HEK293T (cell line): ENCODE results near the gene UBE2O.

ENCODE experiments used
- CTCF ChIA-PET: fragments of 350-600 bp; formaldehyde crosslinking; extraction: SDS; loops from one replicate; lab custom pipeline; 2021; ENCODE audit warnings: antibody characterized with exemption, inconsistent platforms; lab: Yijun Ruan, JAX
- POLR2A ChIA-PET: fragments of 350-600 bp; formaldehyde crosslinking; extraction: SDS; loops from one replicate; lab custom pipeline; 2020; ENCODE audit warnings: antibody characterized with exemption, inconsistent platforms; lab: Yijun Ruan, JAX
- DNase-seq: peaks from one replicate; pipeline ENCODE4 v3.0.0; 2012; ENCODE audit warnings: mixed read lengths; ENCODE audit errors: extremely low spot score
- ARNT ChIP-seq: fragments of 450-650 bp; IDR thresholded peaks from 2 replicates; pipeline ENCODE4 v1.6.1; 2017; ENCODE audit warnings: mild to moderate bottlenecking
- BHLHE40 ChIP-seq: fragments of 450-650 bp; IDR thresholded peaks from 2 replicates; pipeline ENCODE4 v1.6.1; 2016; ENCODE audit warnings: mild to moderate bottlenecking, moderate library complexity, borderline replicate concordance
- CTBP1 ChIP-seq: fragments of 450-650 bp; IDR thresholded peaks from 2 replicates; pipeline ENCODE4 v1.6.1; 2016; ENCODE audit warnings: borderline replicate concordance
- ELF4 ChIP-seq: fragments of 450-650 bp; IDR thresholded peaks from 2 replicates; pipeline ENCODE4 v1.6.1; 2017; ENCODE audit warnings: antibody characterized with exemption
- FOXA1 ChIP-seq: fragments of 450-650 bp; IDR thresholded peaks from 2 replicates; pipeline ENCODE4 v1.6.1; 2016; ENCODE audit warnings: mild to moderate bottlenecking
- FOXK2 ChIP-seq: fragments of 450-650 bp; IDR thresholded peaks from 2 replicates; pipeline ENCODE4 v1.6.1; 2016; ENCODE audit warnings: mild to moderate bottlenecking
- FOXM1 ChIP-seq: fragments of 450-650 bp; IDR thresholded peaks from 2 replicates; pipeline ENCODE4 v1.6.1; 2017; ENCODE audit warnings: mild to moderate bottlenecking, borderline replicate concordance
- HDGF ChIP-seq: fragments of 450-650 bp; IDR thresholded peaks from 2 replicates; pipeline ENCODE4 v1.6.1; 2017; ENCODE audit warnings: antibody characterized with exemption, borderline replicate concordance
- L3MBTL2 ChIP-seq: fragments of 450-650 bp; conservative IDR thresholded peaks from 2 replicates; pipeline ENCODE4 v1.6.1; 2016; ENCODE audit warnings: mild to moderate bottlenecking
- LEF1 ChIP-seq: fragments of 450-650 bp; IDR thresholded peaks from 2 replicates; pipeline ENCODE4 v1.6.1; 2017; ENCODE audit warnings: mild to moderate bottlenecking, borderline replicate concordance
- NFRKB ChIP-seq: fragments of 450-650 bp; IDR thresholded peaks from 2 replicates; pipeline ENCODE4 v1.6.1; 2016; ENCODE audit warnings: mild to moderate bottlenecking, moderate library complexity
- PKNOX1 ChIP-seq: fragments of 450-650 bp; IDR thresholded peaks from 2 replicates; pipeline ENCODE4 v1.6.1; 2016
- SP1 ChIP-seq: fragments of 450-650 bp; IDR thresholded peaks from 2 replicates; pipeline ENCODE4 v1.6.1; 2017
- SUZ12 ChIP-seq: fragments of 450-650 bp; IDR thresholded peaks from 2 replicates; pipeline ENCODE4 v1.6.1; 2016; ENCODE audit warnings: mild to moderate bottlenecking
- TARDBP ChIP-seq: fragments of 450-650 bp; IDR thresholded peaks from 2 replicates; pipeline ENCODE4 v1.6.1; 2016
- ZNF384 ChIP-seq: fragments of 450-650 bp; IDR thresholded peaks from 2 replicates; pipeline ENCODE4 v1.6.1; 2016

Gene UBE2O

GRCh38 chr17:76476736-76477135 lies 23.8 kb upstream of the UBE2O start:
- no peak for DNase-seq
- CTCF ChIA-PET: interaction anchor here (2.3 kb wide), 1 partner anchor 10 kb away, joined by 8 read pairs; the partner anchor contains the start of gene AANAT
- POLR2A ChIA-PET: no interaction called here

DNA sequence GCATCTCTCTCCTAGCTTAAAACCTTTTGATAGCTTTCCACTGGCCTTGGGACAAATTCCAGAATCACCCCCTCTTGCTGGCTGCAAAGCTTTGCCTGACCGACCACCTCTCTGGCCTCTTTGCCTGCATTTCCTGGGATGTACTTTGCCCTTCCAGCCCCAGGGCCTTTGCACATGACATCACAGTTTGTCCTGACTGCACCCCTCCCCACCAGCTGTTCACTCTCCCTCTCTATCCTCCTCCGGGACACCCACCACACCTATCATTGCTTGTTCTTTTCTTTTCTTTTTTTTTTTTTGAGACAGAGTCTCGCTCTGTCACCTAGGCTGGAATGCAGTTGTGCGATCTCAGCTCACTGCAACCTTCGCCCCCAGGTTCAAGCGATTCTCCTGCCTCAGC lies 22.4 kb upstream of the UBE2O start:
- DNase-seq: no peak
- POLR2A ChIA-PET: no interaction called here
- TF ChIP-seq FOXM1 (no peak), SUZ12 (no peak), CTBP1 (no peak), NFRKB (no peak), L3MBTL2 (no peak), BHLHE40 (no peak), ZNF384 (no peak), ARNT (no peak), ELF4 (no peak), LEF1 (no peak), FOXK2 (no peak), TARDBP (no peak), FOXA1 (no peak), HDGF (no peak), SP1 (no peak), PKNOX1 (no peak)
- CTCF ChIA-PET: interaction anchor here (0.9 to 2.3 kb wide), 3 partner anchors 8 to 31 kb away, joined by 3 to 8 read pairs (median 5); partner anchors contain the start of gene AANAT

More at GRCh38 chr17:76476736-76477135, 23.8 kb upstream of the UBE2O start:
- no peak for TF ChIP-seq ZNF384
- no peak for TF ChIP-seq ARNT
- TF ChIP-seq ELF4: no peak
- no peak for TF ChIP-seq SUZ12
- no peak for TF ChIP-seq CTBP1
- no peak for TF ChIP-seq HDGF
- TF ChIP-seq PKNOX1: no peak
- TF ChIP-seq LEF1: no peak
- no peak for TF ChIP-seq FOXM1
- TF ChIP-seq BHLHE40: no peak
- no peak for TF ChIP-seq L3MBTL2
- TF ChIP-seq SP1: no peak
- no peak for TF ChIP-seq FOXA1
- TF ChIP-seq NFRKB: no peak
- TF ChIP-seq TARDBP: no peak
- no peak for TF ChIP-seq FOXK2

DNA sequence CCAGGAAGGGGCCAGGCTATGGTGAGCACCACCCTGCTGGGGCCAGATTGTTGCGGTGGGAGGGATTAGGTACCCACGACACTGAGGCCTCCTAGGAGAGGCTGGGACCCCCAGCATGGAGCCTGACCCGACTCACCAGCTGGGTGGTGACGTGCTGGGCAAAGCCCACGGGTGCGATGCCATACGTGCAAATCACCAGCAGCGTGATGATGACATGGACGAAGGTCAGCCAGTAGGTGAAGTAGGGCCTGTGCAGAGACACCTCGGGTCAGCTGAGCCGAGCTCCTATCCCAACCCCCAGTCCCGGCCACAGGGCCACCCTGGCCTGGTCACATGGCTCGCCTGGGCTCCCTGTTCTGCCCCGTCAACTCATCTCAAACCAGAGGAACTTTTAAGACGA lies 21.9 kb upstream of the UBE2O start:
- ChIA-PET CTCF (interaction anchor here (0.9 kb wide), 1 partner anchor 8 kb away, joined by 3 read pairs; the partner anchor contains the start of gene AANAT), POLR2A (no interaction called here)
- DNase-seq: no peak
- TF ChIP-seq TARDBP (no peak), L3MBTL2 (no peak), SP1 (no peak), NFRKB (no peak), PKNOX1 (no peak), FOXM1 (no peak), ARNT (no peak), ZNF384 (no peak), ELF4 (no peak), CTBP1 (no peak), SUZ12 (no peak), HDGF (no peak), FOXA1 (no peak)

GRCh38 chr17:76474238-76474637 lies 21.3 kb upstream of the UBE2O start:
- TF ChIP-seq FOXK2 (no peak), TARDBP (no peak), ZNF384 (no peak), CTBP1 (no peak), FOXM1 (no peak), PKNOX1 (no peak), LEF1 (no peak), FOXA1 (no peak), NFRKB (no peak), L3MBTL2 (no peak), ELF4 (no peak), BHLHE40 (no peak), HDGF (no peak), SP1 (no peak), ARNT (no peak), SUZ12 (no peak)
- DNase-seq: no peak
- POLR2A ChIA-PET: no interaction called here
- CTCF ChIA-PET: no interaction called here

GRCh38 chr17:76473541-76473985 lies 20.6 kb upstream of the UBE2O start:
- no peak for DNase-seq
- ChIA-PET CTCF (no interaction called here), POLR2A (no interaction called here)
- no peak for TF ChIP-seq HDGF
- no peak for TF ChIP-seq FOXM1
- TF ChIP-seq ARNT: no peak
- no peak for TF ChIP-seq SP1
- TF ChIP-seq FOXA1: no peak
- TF ChIP-seq BHLHE40: no peak
- TF ChIP-seq TARDBP: no peak
- no peak for TF ChIP-seq SUZ12
- no peak for TF ChIP-seq PKNOX1
- TF ChIP-seq ELF4: no peak
- no peak for TF ChIP-seq FOXK2
- no peak for TF ChIP-seq L3MBTL2
- no peak for TF ChIP-seq CTBP1
- no peak for TF ChIP-seq LEF1
- TF ChIP-seq ZNF384: no peak
- no peak for TF ChIP-seq NFRKB
